SK-N-SH (cell line): ENCODE measurements around the gene FRMD4B. TPM values are rescaled to one million over a fixed set of nuclear protein-coding genes. Genes with fewer than 3 reads are reported as not detected.

Experiments used
- CTCF ChIA-PET: fragments of 300-600, 350-600 bp; formaldehyde crosslinking; extraction: SDS; loops from one replicate; lab custom pipeline; 2021; lab: Yijun Ruan, JAX
- POLR2A ChIA-PET: fragments of 350-600 bp; sonication (Branson Sonifier 250); formaldehyde crosslinking; extraction: SDS; loops from one replicate; lab custom pipeline; 2020; ENCODE audit warnings: antibody characterized with exemption, inconsistent platforms; lab: Yijun Ruan, JAX
- DNase-seq: peaks from one replicate; pipeline ENCODE4 v3.0.0; 2012
- H2AFZ ChIP-seq: fragments of 200-600 bp; sonication (generic); 2 replicates; pipeline ENCODE4 v1.8.1; 2016; ENCODE audit warnings: antibody characterized with exemption, mild to moderate bottlenecking, low read depth
- H3F3A ChIP-seq: fragments of 200-600 bp; sonication (generic); replicated peaks from 2 replicates; pipeline ENCODE3; 2016; ENCODE audit warnings: antibody characterized with exemption, mild to moderate bottlenecking; ENCODE audit not compliant: insufficient read depth
- H3K27ac ChIP-seq, 2 experiments: fragments of 200-500 bp in 1 of 2; fragments of 200-600 bp in 1 of 2; sonication (Bioruptor generic) in 1 of 2; sonication (generic), shearing (Covaris generic) in 1 of 2; 2 replicates each; pipeline versions ENCODE4 v1.5.1 to v1.6.1; 2014 to 2016; ENCODE audit warnings: low read depth in 2 of 2, inconsistent platforms in 1 of 2, low read length in 1 of 2, mild to moderate bottlenecking in 1 of 2, mixed read lengths in 1 of 2
- H3K27me3 ChIP-seq: fragments of 200-600 bp; sonication (generic), shearing (Covaris generic); 2 replicates; pipeline ENCODE4 v1.6.1; 2016; ENCODE audit warnings: mixed run types; ENCODE audit not compliant: insufficient read depth
- H3K36me3 ChIP-seq, 2 experiments: fragments of 200-500 bp in 1 of 2; fragments of 200-600 bp in 1 of 2; sonication (Bioruptor generic) in 1 of 2; sonication (generic) in 1 of 2; replicated peaks in 1 of 2; 2 replicates each; pipeline versions ENCODE3 to v1.5.1; 2014 to 2016; ENCODE audit warnings: low read length in 1 of 2, mild to moderate bottlenecking in 1 of 2; ENCODE audit not compliant: insufficient read depth in 2 of 2, control insufficient read depth in 1 of 2
- H3K4me1 ChIP-seq, 2 experiments: fragments of 200-500 bp in 1 of 2; fragments of 200-600 bp in 1 of 2; sonication (Bioruptor generic) in 1 of 2; sonication (generic), shearing (Covaris generic) in 1 of 2; 2 replicates each; pipeline versions ENCODE4 v1.5.1 to v1.6.1; 2014 to 2016; ENCODE audit warnings: low read depth in 1 of 2, low read length in 1 of 2, mixed run types in 1 of 2; ENCODE audit not compliant: insufficient read depth in 2 of 2, control insufficient read depth in 1 of 2
- H3K4me2 ChIP-seq: fragments of 200-600 bp; sonication (generic), shearing (Covaris generic); 2 replicates; pipeline ENCODE4 v1.6.1; 2017; ENCODE audit warnings: mixed run types
- H3K4me3 ChIP-seq, 2 experiments: fragments of 200-500 bp in 1 of 2; fragments of 200-600 bp in 1 of 2; sonication (Bioruptor generic) in 1 of 2; sonication (generic), shearing (Covaris generic) in 1 of 2; 2 replicates each; pipeline versions ENCODE4 v1.5.1 to v1.8.1; 2014 to 2016; ENCODE audit warnings: low read depth in 2 of 2, inconsistent platforms in 1 of 2, low read length in 1 of 2, mild to moderate bottlenecking in 1 of 2, mixed read lengths in 1 of 2, moderate library complexity in 1 of 2
- H3K79me2 ChIP-seq: fragments of 200-600 bp; sonication (generic); 2 replicates; pipeline ENCODE4 v1.8.1; 2017; ENCODE audit warnings: mild to moderate bottlenecking; ENCODE audit not compliant: insufficient read depth
- H3K9ac ChIP-seq: fragments of 200-600 bp; sonication (generic); 2 replicates; pipeline ENCODE4 v1.6.1; 2017; ENCODE audit warnings: mixed run types
- H3K9me2 ChIP-seq: fragments of 200-600 bp; sonication (generic); 2 replicates; pipeline ENCODE4 v1.6.1; 2017; ENCODE audit warnings: mixed run types
- H3K9me3 ChIP-seq: fragments of 200-600 bp; sonication (generic); 2 replicates; pipeline ENCODE4 v1.6.1; 2017; ENCODE audit warnings: mixed run types, mild to moderate bottlenecking, moderate library complexity
- H4K20me1 ChIP-seq: fragments of 200-600 bp; sonication (generic); 2 replicates; pipeline ENCODE4 v1.6.1; 2017; ENCODE audit warnings: mild to moderate bottlenecking, mixed run types; ENCODE audit not compliant: insufficient read depth
- CHD2 ChIP-seq: fragments of 150-350 bp; IDR thresholded peaks from 2 replicates; pipeline ENCODE4 v1.6.1; 2018; ENCODE audit warnings: low read length; ENCODE audit not compliant: partially characterized antibody
- EZH2phosphoT487 ChIP-seq: fragments of 200-600 bp; sonication (generic); IDR thresholded peaks from 2 replicates; pipeline ENCODE4 v1.6.1; 2017; ENCODE audit warnings: low read depth, mixed run types, mild to moderate bottlenecking, antibody characterized with exemption, moderate library complexity, borderline replicate concordance
- GATA2 ChIP-seq: sonication (generic); formaldehyde crosslinking; IDR thresholded peaks from 2 replicates; pipeline ENCODE4 v1.5.0; 2020; ENCODE audit warnings: mild to moderate bottlenecking, missing genetic modification reagents
- IRF3 ChIP-seq: fragments of 150-350 bp; IDR thresholded peaks from 2 replicates; pipeline ENCODE4 v1.6.1; 2016; ENCODE audit warnings: mild to moderate bottlenecking, low read depth, low read length
- MXI1 ChIP-seq: IDR thresholded peaks from 2 replicates; pipeline ENCODE4 v1.6.1; 2012; ENCODE audit warnings: mild to moderate bottlenecking, low read depth, low read length, improper control_type of control experiment
- RFX5 ChIP-seq: IDR thresholded peaks from 2 replicates; pipeline ENCODE4 v1.6.1; 2012; ENCODE audit warnings: mild to moderate bottlenecking, improper control_type of control experiment, low read length
- SMC3 ChIP-seq: IDR thresholded peaks from 2 replicates; pipeline ENCODE4 v1.6.1; 2012; ENCODE audit warnings: low read depth, low read length, improper control_type of control experiment
- TAF1 ChIP-seq: IDR thresholded peaks from 2 replicates; pipeline ENCODE4 v1.6.1; 2012; ENCODE audit warnings: low read depth, mild to moderate bottlenecking, low read length, moderate library complexity, borderline replicate concordance
- WGBS: methylation state at CpG from one replicate; pipeline ENCODE4 v1.1.6; 2017; ENCODE audit warnings: low lambda C conversion rate; 5-methylcytosine and 5-hydroxymethylcytosine counted together
- polyA plus RNA-seq, 3 experiments: library from polyadenylated mRNA; depleted of rRNA; stranded (reverse); fragments of >200 nt; gene quantifications; 2 replicates each; pipeline ENCODE4 v1.2.3, GENCODE V29; 2012
- TF ChIP-seq, protein P1 (sequence below): IDR thresholded peaks from 2 replicates; pipeline ENCODE4; 2012
- TF ChIP-seq, protein P2 (sequence below): IDR thresholded peaks from 2 replicates; pipeline ENCODE4 v1.4.0; 2012; ENCODE audit warnings: low read depth, borderline replicate concordance

Gene FRMD4B
- polyA plus RNA-seq, 1 of the 3 experiments (the other 2 are of a cell fraction), result 0.53 TPM

GRCh38 chr3:69209413-69209812 is 176.5 kb downstream of the FRMD4B start:
- no peaks in the 10 kb centered on the region for H3K27me3 ChIP-seq
- no peak overlapping the region for H3K4me3 ChIP-seq
- H3K9me2 ChIP-seq, result no peaks in the 10 kb centered on the region
- no peaks in the 10 kb centered on the region for H3K4me1 ChIP-seq
- no peak for DNase-seq
- TF ChIP-seq, protein P1, sequence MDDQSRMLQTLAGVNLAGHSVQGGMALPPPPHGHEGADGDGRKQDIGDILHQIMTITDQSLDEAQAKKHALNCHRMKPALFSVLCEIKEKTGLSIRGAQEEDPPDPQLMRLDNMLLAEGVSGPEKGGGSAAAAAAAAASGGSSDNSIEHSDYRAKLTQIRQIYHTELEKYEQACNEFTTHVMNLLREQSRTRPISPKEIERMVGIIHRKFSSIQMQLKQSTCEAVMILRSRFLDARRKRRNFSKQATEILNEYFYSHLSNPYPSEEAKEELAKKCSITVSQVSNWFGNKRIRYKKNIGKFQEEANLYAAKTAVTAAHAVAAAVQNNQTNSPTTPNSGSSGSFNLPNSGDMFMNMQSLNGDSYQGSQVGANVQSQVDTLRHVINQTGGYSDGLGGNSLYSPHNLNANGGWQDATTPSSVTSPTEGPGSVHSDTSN, result peak; percentile 21; the same call in 1 of the 2 replicates
- TF ChIP-seq GATA2 (CRISPR knock-in tag) (no peak), IRF3 (no peak)
- TF ChIP-seq, all 33 proteins: peak for 1
- no peaks in the 10 kb centered on the region for H3K36me3 ChIP-seq
- no peaks in the 10 kb centered on the region for H4K20me1 ChIP-seq
- H3K9ac ChIP-seq, result no peak overlapping the region
- H3K4me2 ChIP-seq, result no peak overlapping the region
- peaks cover 9% of the 10 kb centered on the region for H3F3A ChIP-seq
- H3K9me3 ChIP-seq, result no peaks in the 10 kb centered on the region
- no peak overlapping the region for H3K27ac ChIP-seq
- ChIA-PET POLR2A (no interaction called here), CTCF (no interaction called here)
- no peaks in the 10 kb centered on the region for H3K79me2 ChIP-seq
- H2AFZ ChIP-seq, result no peak overlapping the region

- Histone ChIP-seq H3K27me3 (no peaks in the 10 kb centered on the region), H2AFZ (no peak overlapping the region), H3K9me3 (no peaks in the 10 kb centered on the region), H3K27ac (no peak overlapping the region), H3K79me2 (no peaks in the 10 kb centered on the region), H3K4me2 (no peak overlapping the region), H3F3A (peaks cover 3% of the 10 kb centered on the region), H3K4me1 (no peaks in the 10 kb centered on the region), H3K9ac (no peak overlapping the region), H3K4me3 (no peak overlapping the region), H3K9me2 (no peaks in the 10 kb centered on the region), H4K20me1 (no peaks in the 10 kb centered on the region), H3K36me3 (no peaks in the 10 kb centered on the region)
- DNase-seq, result no peak
- 86% methylated on average over 1 of the region's 1 CpG for WGBS
- ChIA-PET CTCF (no interaction called here), POLR2A (no interaction called here)
- TF ChIP-seq, protein P1, result no peak
- no peak for TF ChIP-seq RFX5
- TF ChIP-seq, protein P2, sequence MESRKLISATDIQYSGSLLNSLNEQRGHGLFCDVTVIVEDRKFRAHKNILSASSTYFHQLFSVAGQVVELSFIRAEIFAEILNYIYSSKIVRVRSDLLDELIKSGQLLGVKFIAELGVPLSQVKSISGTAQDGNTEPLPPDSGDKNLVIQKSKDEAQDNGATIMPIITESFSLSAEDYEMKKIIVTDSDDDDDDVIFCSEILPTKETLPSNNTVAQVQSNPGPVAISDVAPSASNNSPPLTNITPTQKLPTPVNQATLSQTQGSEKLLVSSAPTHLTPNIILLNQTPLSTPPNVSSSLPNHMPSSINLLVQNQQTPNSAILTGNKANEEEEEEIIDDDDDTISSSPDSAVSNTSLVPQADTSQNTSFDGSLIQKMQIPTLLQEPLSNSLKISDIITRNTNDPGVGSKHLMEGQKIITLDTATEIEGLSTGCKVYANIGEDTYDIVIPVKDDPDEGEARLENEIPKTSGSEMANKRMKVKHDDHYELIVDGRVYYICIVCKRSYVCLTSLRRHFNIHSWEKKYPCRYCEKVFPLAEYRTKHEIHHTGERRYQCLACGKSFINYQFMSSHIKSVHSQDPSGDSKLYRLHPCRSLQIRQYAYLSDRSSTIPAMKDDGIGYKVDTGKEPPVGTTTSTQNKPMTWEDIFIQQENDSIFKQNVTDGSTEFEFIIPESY, result no peak
- no peak for TF ChIP-seq TAF1
- TF ChIP-seq SMC3, result no peak
- no peak for TF ChIP-seq IRF3
- TF ChIP-seq CHD2, result no peak
- no peak for TF ChIP-seq EZH2phosphoT487
- TF ChIP-seq MXI1, result no peak
Measured at GRCh38 chr3:69207031-69207430, 178.9 kb downstream of the FRMD4B start.
